ENCODE measurements around the gene REC8. TPM values are rescaled to one million over a fixed set of nuclear protein-coding genes. Genes with fewer than 3 reads are reported as not detected.

REC8 gene
- total and polyA plus RNA-seq, 2 of the 13 experiments (the other 11 are each of a cell fraction or from before 2014, with no cell fraction given), result 3.4 to 14.7 TPM

DNA sequence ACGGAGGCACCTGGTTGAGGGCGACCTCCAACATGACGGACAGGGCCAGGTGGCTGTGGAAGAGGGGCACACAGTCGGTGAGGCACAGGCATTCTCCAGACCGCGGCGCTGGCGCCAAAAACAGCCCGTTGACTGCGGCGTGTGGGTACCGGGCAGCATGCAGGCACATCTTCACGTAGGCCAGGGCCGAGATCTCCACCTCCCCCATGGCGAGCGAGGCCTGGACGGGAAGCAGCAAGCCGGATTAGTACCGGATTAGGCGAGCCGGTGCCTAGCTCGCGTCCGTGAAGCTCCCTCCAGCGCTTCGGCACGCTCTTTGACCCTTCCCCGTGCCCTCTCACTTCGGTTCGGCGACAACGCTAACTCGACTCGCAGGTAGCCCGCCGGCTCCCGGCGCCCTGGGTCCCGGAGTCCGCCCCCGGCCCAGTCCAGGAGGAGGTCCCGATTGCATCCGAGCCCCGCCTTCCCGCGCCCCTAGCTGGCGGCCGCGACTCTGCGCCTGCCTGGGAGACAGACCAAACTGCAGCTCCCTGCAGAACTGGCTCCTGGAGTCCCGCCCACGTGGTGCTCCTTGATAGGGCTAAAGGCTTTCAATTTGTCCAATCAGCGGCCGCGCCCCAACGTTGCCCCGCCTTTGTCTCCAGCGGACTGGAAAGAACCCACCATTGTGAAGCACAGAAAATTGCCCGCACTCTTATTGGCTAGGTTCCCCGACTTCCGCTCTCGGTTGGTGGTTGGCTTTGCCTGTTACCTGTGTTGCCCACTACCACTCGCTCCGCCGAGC lies 30.6 kb upstream of the REC8 start, which contains the start of gene EMC9 (continued):
- TF ChIP-seq ETS1 (CRISPR knock-in tag; IDR thresholded peaks at IDR 0.05), result peak; percentile 56; the same call in 1 of the 2 replicates
- TF ChIP-seq TERF1 (CRISPR knock-in tag; IDR thresholded peaks at IDR 0.05), result peak; percentile 98
- TF ChIP-seq, protein P1, sequence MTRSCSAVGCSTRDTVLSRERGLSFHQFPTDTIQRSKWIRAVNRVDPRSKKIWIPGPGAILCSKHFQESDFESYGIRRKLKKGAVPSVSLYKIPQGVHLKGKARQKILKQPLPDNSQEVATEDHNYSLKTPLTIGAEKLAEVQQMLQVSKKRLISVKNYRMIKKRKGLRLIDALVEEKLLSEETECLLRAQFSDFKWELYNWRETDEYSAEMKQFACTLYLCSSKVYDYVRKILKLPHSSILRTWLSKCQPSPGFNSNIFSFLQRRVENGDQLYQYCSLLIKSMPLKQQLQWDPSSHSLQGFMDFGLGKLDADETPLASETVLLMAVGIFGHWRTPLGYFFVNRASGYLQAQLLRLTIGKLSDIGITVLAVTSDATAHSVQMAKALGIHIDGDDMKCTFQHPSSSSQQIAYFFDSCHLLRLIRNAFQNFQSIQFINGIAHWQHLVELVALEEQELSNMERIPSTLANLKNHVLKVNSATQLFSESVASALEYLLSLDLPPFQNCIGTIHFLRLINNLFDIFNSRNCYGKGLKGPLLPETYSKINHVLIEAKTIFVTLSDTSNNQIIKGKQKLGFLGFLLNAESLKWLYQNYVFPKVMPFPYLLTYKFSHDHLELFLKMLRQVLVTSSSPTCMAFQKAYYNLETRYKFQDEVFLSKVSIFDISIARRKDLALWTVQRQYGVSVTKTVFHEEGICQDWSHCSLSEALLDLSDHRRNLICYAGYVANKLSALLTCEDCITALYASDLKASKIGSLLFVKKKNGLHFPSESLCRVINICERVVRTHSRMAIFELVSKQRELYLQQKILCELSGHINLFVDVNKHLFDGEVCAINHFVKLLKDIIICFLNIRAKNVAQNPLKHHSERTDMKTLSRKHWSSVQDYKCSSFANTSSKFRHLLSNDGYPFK (CRISPR knock-in tag; IDR thresholded peaks at IDR 0.05; ENCODE audit: borderline replicate concordance), result peak; percentile 93
- TF ChIP-seq, protein P2, sequence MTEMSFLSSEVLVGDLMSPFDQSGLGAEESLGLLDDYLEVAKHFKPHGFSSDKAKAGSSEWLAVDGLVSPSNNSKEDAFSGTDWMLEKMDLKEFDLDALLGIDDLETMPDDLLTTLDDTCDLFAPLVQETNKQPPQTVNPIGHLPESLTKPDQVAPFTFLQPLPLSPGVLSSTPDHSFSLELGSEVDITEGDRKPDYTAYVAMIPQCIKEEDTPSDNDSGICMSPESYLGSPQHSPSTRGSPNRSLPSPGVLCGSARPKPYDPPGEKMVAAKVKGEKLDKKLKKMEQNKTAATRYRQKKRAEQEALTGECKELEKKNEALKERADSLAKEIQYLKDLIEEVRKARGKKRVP (CRISPR knock-in tag; IDR thresholded peaks at IDR 0.05), result 0 out of 4 replicates have a peak, but pooled peaks of 1 of the 2 experiments have one; percentile 51
- TF ChIP-seq ZNF264 (CRISPR knock-in tag; IDR thresholded peaks at IDR 0.05), result 0 out of 2 replicates have a peak, but pooled peaks have one; percentile 43
- TF ChIP-seq SNAPC2 (CRISPR knock-in tag; IDR thresholded peaks at IDR 0.05), result peak; percentile 45; the same call in 1 of the 2 replicates
- TF ChIP-seq, protein P3, sequence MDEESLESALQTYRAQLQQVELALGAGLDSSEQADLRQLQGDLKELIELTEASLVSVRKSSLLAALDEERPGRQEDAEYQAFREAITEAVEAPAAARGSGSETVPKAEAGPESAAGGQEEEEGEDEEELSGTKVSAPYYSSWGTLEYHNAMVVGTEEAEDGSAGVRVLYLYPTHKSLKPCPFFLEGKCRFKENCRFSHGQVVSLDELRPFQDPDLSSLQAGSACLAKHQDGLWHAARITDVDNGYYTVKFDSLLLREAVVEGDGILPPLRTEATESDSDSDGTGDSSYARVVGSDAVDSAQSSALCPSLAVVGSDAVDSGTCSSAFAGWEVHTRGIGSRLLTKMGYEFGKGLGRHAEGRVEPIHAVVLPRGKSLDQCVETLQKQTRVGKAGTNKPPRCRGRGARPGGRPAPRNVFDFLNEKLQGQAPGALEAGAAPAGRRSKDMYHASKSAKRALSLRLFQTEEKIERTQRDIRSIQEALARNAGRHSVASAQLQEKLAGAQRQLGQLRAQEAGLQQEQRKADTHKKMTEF (CRISPR knock-in tag; IDR thresholded peaks at IDR 0.05), result peak; percentile 95
- peak; percentile 97 for TF ChIP-seq ZNF138 (CRISPR knock-in tag; IDR thresholded peaks at IDR 0.05; ENCODE audit: low read depth)
- no peak for TF ChIP-seq JUNB (CRISPR knock-in tag; IDR thresholded peaks at IDR 0.05; ENCODE audit: borderline replicate concordance)
- TF ChIP-seq, protein P4, sequence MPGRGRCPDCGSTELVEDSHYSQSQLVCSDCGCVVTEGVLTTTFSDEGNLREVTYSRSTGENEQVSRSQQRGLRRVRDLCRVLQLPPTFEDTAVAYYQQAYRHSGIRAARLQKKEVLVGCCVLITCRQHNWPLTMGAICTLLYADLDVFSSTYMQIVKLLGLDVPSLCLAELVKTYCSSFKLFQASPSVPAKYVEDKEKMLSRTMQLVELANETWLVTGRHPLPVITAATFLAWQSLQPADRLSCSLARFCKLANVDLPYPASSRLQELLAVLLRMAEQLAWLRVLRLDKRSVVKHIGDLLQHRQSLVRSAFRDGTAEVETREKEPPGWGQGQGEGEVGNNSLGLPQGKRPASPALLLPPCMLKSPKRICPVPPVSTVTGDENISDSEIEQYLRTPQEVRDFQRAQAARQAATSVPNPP (CRISPR knock-in tag; IDR thresholded peaks at IDR 0.05), result peak; percentile 95
- TF ChIP-seq ZNF281 (CRISPR knock-in tag; IDR thresholded peaks at IDR 0.05; ENCODE audit: borderline replicate concordance), result peak; percentile 97; the same call in 1 of the 2 replicates
- peak; percentile 98 for TF ChIP-seq ZNF253 (CRISPR knock-in tag; IDR thresholded peaks at IDR 0.05; ENCODE audit: borderline replicate concordance)
- peak; percentile 95 for TF ChIP-seq MAF1 (CRISPR knock-in tag; IDR thresholded peaks at IDR 0.05; ENCODE audit: borderline replicate concordance)
- TF ChIP-seq MED1 (CRISPR knock-in tag; IDR thresholded peaks at IDR 0.05), result peak; percentile 75
- peak; percentile 87 for TF ChIP-seq ZNF343 (CRISPR knock-in tag; IDR thresholded peaks at IDR 0.05)

Data from HepG2 (cell line).